Right ventricle myocardium inferior (tissue), 1 donor: ENCODE measurements around the gene RXRG. TPM values are rescaled to one million over a fixed set of nuclear protein-coding genes. Genes with fewer than 3 reads are reported as not detected.

Experiments used
- ATAC-seq: fragments of 200-7000 bp; cut with Tn5 transposase; one replicate; pipeline ENCODE4 v1.9.1; 2020; ENCODE audit warnings: mild to moderate bottlenecking, moderate library complexity
- DNase-seq: peaks from one replicate; pipeline ENCODE4 v3.0.0; 2021; ENCODE audit errors: missing footprints
- intact Hi-C: fragments of 100-400 bp; cut with DNase I; formaldehyde crosslinking; loops from one replicate; pipeline ENCODE4 v1.11.0; 2022
- total RNA-seq: library from RNA; stranded (reverse); fragmentation: NEBNext Ultra II Directional; extraction: Animal tissue kit (Norgen Biotek cat#: 25700); gene quantifications from one replicate; pipeline ENCODE4 v1.2.1, GENCODE V29; 2021
- donor health status: DM: no; HTN: yes; CAD: no; lungs with severe emphysema.

Gene RXRG
- total RNA-seq, 1 donor from 2014 or later, result 3.1 TPM

DNA sequence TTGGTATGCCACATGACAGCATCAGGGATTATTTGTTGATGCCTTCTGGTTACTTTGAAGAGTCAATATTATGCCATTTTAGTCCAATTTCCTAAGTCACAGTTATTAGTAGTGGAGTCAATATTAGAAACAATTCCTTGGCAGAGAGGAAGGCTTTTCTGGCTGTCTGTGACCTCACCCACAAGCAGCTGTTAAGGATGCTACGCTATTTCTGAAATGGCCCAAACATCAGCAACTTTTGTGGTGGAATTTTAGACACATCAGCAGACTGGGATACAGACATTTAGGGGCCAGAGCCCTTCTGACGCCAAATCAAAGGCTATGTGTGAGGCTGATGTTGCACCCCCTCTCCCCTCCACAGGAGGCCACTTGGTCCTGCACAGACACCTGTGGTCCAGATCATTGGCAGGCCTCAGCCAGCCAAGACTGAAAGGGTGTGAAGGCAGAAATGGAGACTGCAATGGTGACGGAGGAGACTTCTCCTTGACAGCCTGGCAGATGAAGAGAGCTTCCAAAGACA is 9.2 kb upstream of the RXRG start:
- no peak for ATAC-seq
- intact Hi-C loops, result loop anchor here (5.0 kb wide), 2 partner anchors 42 to 88 kb away; partner anchors contain the start of gene LRRC52
- DNase-seq, result no peak

DNA sequence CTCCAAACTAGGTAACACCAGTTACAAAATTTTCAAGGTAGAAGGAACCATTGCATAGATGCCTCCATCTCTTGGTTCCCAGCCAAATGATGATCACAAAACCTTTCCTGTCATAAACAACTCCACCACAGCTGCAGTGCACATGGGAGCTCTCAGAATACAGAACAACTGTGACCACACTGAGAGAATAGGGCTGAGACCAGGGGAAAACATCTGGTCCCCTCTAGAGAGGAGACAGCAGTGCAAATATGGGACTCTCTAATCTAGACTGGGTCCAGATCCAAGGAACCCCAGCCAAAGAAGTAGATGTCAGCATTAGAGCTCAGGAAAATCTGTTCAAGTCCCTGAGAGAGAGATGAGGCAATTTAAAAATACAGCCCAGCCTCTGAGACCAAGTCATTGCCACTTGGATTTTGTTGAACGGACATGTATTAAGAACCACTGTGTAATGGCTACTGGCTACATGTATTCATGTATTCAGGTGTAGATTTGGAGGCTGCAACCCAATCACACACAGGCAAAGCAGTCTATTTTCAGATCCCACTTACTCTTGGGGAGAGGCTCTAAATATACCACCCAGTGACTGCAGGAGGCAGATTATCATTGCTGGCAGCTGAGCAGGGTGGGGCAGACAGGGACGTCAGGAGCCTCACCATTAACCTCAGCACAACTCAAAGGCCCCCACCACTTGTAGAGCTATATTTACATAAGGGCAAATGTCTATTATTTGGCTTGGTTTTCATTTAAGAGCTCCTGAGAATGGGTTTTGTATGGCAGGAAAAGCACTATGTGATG is 7.6 kb upstream of the RXRG start:
- DNase-seq, result no peak
- peak; percentile 91 for ATAC-seq
- intact Hi-C loops, result loop anchor here (5.0 kb wide), 2 partner anchors 40 to 90 kb away; partner anchors contain the start of gene LRRC52

DNA sequence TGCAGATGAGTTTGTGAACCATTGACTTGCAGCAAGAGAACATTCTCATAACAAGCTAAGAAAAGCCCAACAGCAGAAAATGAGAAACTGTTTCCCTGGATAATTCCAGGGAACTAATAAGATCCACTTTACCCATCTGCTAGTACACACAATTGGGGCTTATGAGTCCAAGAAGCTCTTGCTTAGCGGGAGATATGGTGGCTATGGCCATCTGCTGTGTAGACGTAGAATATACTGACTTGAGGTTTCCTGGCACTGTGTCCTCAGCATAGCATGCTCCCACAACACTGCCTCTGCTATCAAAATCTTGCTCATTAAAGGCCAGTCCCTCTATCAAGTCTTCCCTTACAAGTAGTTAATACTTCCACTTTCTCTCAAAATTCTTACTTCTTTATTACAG is 6.8 kb upstream of the RXRG start:
- no peak for ATAC-seq
- DNase-seq, result no peak
- intact Hi-C loops, result loop anchor here (5.0 kb wide), 2 partner anchors 39 to 91 kb away; partner anchors contain the start of gene LRRC52

DNA sequence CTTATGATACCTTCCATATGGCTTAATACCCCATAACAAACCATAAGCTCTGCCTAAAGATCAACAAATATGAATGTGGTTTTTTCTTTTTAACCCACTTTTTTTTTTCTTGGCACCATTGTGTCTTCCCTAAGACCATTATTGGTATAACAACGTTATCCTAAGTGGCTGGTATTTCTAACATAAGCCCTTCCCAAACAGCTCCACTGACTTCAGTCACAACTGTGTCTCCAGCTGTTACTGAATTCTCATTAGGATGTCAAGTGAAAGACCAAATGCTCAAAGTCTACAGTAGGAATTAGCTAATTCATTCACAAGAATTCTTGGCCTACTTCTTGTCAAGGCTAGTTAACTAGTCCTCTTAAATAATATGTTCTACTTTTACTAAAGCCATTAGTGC is 4.2 kb upstream of the RXRG start:
- no peak for DNase-seq
- no peak for ATAC-seq
- intact Hi-C loops, result no loop called here

DNA sequence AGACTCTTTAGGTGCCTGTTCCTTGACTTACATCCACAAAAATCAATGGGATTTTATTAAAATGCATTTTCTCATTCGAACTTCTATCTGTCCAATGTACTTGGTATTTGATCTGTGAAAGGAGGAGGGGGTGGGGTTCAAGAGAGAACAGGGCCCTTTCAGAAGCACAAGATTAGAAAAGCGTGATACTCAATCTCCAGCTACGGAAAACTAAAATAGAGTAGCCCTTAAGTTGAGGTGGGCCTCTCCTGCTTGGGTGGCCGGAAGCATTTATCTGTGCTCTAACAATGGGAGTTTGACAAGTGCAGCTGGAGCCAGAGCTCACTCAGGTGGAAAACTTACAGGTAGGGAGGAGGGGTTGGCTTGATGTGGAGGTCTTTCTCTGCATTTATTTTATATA is 462 bp upstream of the RXRG start:
- intact Hi-C loops, result no loop called here
- DNase-seq, result no peak
- ATAC-seq, result no peak

DNA sequence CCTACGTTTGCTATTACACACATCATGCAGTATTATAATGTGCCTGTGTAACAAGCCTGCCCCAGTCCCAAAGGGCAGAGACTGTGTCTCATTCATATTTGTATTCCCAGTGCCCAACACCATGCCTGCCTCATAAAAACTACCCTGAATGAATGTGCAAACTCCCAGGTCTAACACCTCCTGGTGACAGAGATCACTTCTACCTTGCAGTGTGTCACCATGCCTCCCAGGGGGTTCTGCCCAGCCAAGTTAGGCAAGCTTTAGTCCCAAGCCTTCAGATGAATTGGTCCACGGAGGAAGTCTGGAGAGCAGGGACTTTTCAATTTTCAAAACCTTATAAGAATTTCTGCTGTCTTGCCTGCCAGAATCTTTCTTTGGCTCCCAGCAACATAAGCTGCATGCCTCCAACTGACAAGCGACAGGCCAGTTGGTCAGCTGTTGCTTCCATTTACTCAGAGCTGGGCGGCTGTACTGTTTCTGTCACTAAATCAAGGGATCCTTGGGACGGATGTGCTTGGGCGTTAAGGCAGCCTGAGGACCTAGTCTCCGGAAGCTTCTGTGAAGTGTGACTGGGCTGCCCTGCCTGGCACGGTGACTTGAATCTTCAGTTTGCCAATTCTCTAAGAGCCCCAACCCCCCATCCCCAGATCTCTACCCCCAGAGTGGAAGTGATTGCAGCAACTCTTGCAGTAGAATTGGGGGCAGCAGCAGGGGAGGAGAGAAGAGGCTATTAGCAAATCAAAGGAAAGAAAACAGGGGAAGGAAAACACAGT is 1.2 kb downstream of the RXRG start:
- intact Hi-C loops, result no loop called here
- DNase-seq (no peak), ATAC-seq (peak; percentile 82)

DNA sequence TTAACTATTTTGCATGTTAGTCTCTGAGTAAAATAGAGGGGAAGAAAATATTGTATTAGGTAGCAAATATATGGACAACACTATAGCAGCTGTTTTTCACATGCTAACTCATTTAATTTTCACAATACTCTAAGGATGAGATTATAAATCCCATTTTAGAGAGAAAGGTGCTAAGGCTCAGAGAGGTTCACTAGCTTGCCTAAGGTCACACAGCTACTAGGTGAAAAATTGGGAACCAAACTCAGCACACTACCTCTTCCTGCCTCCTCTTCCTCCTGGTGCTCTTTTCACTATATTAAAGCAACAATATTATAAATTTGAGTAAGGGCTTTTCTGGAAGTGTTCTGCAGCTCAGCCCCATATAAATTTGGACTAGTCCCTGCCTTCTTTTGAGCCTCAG is 2.3 kb downstream of the RXRG start:
- no peak for ATAC-seq
- intact Hi-C loops, result no loop called here
- DNase-seq, result no peak

DNA sequence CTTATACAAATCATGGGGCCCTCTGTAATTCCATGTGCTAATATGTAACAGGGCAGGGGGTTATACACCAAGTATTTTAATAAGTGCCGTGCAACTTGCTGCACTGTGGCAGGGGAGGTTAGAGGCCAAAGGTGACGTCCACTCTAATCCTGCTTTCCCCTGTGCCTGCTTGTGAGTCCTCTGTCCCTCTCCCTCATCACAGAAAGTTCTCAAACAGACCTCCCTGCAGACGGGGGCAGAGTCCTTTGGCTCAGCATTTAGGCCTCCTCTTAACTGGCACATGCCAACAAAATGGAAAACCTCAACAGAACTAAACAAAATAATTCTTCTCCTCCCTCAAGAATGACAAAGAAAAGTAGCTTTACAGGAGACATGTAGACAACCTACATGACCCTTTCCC is 2.9 kb downstream of the RXRG start:
- DNase-seq, result no peak
- intact Hi-C loops, result no loop called here
- ATAC-seq, result no peak

DNA sequence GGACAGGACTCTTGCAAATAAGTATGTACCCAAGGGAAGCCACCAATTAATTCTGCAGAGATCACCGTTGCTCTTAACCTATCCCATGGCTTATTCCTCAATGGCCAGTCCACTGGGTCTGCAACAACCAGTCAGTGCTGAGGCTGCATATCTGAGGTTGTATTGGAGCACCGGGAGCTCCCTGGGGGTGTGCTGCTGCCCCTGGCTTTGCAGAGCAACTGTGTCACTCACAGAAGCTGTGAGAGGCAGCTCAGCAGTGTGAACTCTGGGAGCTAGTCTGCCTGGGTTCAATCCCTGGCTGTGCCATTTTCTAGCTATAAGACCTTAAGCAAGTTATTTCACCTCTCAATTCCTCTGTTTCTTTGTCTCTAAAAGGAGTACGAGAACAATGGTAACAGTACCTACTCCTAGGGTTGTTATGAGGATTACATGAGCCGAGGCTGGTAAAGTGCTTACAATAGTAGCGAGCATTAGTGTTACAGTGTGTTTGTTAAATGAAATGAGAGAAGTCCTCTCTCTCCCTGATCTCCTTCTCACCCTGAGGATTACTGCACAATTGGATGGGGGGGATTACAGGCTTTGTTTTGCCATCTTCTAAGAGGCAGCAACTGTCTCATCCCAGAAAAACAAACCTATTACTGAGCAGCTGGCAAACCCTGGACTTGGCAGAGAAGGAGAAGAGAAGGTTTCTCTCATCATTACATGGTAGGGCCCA is 3.6 kb downstream of the RXRG start:
- DNase-seq (no peak), ATAC-seq (no peak)
- intact Hi-C loops, result no loop called here

DNA sequence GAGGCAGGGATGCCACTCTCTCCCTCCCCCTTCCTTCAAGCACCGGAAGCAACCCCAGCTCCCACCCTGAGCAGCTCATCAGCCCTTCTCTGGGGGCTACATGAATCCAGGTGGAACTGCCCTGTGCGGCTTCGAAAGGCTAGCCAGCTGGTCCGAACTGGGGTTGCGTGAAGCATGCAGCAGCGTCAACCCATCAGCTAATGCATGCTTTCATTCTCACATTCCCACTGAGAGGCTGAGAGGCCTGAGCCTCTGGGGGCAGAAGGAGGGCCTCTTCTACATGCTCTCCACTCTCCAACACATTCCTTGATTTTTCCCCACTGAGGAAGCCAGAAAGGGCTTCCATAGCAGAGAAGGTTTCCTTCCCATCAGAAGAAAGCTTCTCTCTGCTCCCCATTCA is 5.6 kb downstream of the RXRG start:
- intact Hi-C loops, result no loop called here
- DNase-seq, result no peak
- no peak for ATAC-seq

DNA sequence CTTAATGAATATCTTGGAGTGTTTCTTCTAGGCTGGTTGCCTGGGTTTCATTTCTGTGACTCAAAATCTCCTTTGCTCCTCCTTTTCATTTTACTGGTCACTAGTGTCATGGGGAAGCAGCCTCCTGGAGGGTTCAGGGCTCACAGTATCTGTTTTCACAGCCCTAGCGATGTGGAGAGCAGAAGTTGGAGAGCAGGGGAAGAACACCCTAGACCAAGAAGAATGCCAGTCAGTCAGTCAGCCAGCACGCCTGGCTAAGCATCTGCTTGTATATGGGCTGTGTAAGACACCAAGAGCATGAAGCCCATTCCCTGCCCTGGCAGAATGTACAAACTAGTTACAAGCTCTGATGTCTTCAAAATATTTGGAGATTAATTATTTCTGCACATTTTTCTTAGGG is 7.9 kb downstream of the RXRG start:
- ATAC-seq, result no peak
- DNase-seq, result no peak
- intact Hi-C loops, result no loop called here

DNA sequence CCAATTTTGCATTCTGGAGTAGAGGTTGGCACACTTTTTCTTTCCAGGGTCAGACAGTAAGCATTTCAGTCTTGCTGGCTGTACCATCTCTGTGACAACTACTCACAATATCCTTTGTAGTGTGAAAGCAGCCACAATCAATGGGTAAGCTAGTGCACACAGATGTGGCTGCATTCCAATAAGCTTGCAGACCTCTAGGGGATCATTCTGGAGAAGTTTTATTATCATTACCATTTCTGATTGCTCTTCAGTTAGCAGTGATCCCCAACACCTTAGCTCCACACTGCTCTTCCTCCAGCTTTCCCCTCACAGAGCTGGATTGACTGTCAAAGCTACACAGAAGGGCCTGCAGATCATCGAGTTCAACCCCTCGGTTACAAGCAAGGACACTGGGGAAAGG is 9.1 kb downstream of the RXRG start:
- ATAC-seq, result no peak
- intact Hi-C loops, result no loop called here
- DNase-seq, result no peak

DNA sequence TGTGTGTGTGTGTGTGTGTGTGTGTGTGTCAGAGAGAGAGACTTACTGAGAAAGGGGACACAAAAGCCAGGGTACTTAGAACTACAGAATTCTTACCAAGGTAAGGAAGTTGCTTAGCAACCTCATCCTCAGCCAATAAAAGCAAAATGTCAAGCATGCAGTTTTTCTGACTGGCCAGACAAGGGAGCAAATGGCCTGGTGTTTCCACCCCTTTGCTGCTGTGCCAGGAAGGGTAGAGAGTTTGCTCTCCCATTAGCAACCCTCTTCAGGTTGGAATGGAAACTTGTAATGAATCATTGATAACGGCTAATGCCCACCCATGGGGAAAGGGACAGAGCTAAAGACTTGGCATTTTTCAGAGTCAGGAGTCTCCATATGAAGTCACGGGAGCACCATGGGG is 10.6 kb downstream of the RXRG start:
- no peak for ATAC-seq
- intact Hi-C loops, result no loop called here
- no peak for DNase-seq

DNA sequence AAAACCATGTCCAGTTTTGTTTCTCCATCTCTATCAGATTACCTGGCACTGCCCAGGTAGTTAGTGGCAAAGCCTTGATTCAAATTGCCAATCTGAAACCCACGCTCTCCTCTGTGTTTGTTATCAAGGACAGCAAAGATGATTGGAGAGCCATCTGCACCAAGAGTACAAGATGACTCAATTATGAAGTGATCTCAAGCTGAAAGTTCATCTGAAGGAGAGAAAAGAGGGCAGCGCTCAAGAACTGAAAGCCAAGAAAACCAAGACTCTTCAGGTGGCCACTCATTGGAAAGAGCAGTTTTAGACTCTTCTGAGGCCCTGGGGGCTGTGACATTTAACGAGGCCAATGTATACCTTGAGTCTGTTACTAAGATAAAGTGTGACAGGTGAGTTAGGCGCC is 13.8 kb downstream of the RXRG start:
- intact Hi-C loops, result no loop called here
- ATAC-seq (no peak), DNase-seq (no peak)

DNA sequence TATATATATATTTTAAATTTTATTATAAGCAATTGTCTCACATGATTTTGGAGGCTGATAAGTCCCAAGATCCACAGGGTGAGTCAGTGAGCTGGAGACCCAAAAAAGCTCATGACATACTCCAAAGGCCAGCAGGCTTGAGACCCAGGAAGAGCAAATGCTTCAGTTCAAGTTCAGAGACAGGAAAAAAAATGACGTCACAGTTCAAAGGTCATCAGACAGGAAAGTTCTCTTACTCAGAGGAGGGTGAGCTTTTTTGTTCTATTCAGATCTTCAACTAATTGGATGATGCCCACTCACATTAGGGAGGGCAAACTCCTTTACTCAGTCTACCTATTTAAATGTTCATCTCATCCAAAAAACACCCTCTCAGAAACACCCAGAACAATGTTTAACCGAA is 18.2 kb downstream of the RXRG start:
- ATAC-seq (no peak), DNase-seq (no peak)
- intact Hi-C loops, result no loop called here

DNA sequence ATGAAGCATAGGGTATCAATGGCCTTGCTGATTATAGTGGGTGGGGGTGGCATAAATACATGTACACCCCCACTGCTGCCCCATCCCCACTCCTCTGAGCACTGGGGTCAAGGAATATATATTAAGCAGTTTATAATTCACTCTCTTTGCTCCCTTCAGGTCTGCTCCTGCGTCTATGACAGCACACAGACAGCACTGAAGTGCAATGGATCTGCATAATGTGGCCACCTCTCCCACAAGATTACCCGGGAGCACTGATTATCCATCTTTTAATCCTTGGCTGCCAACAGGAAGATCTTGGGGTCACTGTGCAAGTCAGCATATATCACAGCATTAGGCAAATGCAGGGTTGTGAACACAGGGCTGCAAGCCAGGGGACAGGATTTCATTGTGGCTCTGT is 19.3 kb downstream of the RXRG start:
- ATAC-seq (no peak), DNase-seq (no peak)
- intact Hi-C loops, result no loop called here

DNA sequence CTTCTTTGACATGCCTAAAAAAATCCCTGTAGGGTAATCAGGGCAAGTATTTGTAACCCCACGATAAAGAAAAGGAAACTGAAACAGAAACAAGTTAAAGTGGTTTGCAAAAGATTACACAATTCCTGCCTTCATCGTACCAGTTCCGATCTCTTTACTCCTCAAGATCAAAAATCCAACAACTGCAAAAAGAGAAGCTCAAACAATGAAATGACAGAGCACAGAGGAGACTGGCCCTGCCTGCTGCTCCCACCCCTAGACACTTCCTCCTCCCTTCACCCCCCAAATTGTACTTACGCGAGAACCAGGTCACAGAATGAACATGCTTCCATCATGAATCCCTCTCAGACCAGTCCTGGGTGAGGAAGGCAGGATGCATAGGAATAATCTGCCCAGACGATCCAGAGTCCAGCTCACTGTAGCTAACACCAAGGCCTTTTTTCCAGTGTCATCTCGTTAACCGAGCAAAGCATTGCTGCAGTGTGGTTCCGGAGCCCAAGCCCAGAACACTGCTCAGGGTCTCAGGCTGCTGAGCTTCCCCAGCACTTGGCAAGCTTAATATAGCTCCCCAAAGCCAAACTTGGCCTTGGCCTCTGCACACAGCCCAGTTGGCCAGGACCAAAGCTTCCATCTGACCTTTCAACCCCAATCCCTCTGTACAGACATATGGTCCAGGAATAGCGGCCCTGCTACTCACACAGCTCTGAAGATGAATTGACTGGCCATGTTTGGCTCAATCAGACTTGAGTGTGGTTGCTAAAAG is 20.3 kb downstream of the RXRG start:
- peak; percentile 82 for ATAC-seq
- intact Hi-C loops, result no loop called here
- DNase-seq, result no peak

DNA sequence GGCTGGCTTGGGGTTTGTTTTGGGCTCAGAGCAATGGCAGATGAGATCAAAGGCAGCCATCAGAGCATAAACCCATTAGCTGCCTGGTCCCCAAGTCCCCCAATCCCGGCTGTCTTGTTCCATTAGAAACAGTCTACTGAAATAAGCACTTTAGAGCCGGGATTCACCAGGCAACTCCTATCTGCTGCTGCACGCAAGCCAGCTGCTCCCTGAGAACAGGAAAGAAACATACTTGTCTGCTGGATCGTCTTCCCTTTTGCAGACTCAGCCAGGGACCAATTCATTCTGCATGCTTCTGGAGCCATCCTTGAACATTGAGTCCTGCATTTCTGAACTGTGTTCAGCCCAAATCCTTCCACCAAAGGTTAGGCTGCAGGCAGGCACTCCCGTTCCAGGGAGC is 21.8 kb downstream of the RXRG start:
- no peak for ATAC-seq
- DNase-seq, result no peak
- intact Hi-C loops, result no loop called here

DNA sequence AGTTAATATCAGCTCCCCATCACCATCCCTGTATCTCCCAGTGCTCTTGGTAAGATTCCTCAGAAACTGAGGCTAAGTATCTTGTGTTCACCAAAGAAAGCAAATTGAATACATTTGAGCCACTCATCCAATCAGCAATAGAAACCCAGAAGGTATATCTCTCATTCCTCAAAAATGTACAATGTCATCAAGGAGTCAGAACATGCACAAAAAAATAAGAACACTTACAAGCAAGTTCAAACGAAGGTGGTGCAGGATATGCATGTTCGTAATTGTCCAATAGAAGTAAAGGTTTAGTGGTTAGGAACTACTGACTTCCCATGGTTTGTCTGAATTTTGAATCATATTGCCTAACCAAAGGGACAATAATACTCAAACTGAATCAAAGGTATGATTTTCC is 24.3 kb downstream of the RXRG start:
- intact Hi-C loops, result no loop called here
- DNase-seq (no peak), ATAC-seq (no peak)
